SU-DHL-6 (cell line): ENCODE data around the gene RBMS3.

ENCODE experiments used
- H2AFZ ChIP-seq: fragments of 200-600 bp; sonication (generic); 2 replicates; pipeline ENCODE4 v1.6.1; 2014; ENCODE audit warnings: low read depth, mild to moderate bottlenecking, moderate library complexity, mixed read lengths, antibody characterized with exemption, low read length; ENCODE audit not compliant: severe bottlenecking
- H3F3A ChIP-seq: fragments of 200-600 bp; shearing (Covaris generic); 2 replicates; pipeline ENCODE4 v1.6.0; 2016; ENCODE audit warnings: antibody characterized with exemption, mild to moderate bottlenecking; ENCODE audit not compliant: insufficient read depth
- H3K27ac ChIP-seq: fragments of 200-600 bp; sonication (generic); 2 replicates; pipeline ENCODE4 v1.5.1; 2016; ENCODE audit warnings: low read depth, mild to moderate bottlenecking, low read length, moderate library complexity, mixed read lengths
- H3K27me3 ChIP-seq: fragments of 200-600 bp; sonication (generic), shearing (Covaris generic); 2 replicates; pipeline ENCODE4 v1.6.0; 2014; ENCODE audit warnings: mild to moderate bottlenecking, low read length
- H3K36me3 ChIP-seq: fragments of 200-600 bp; sonication (generic); 2 replicates; pipeline ENCODE4 v1.6.1; 2014; ENCODE audit warnings: mild to moderate bottlenecking, low read length, mixed read lengths
- H3K4me2 ChIP-seq: fragments of 300-600, 200-600 bp; shearing (Covaris generic), sonication (generic); 2 replicates; pipeline ENCODE4 v1.6.0; 2014; ENCODE audit warnings: low read length, low read depth, mild to moderate bottlenecking; ENCODE audit not compliant: poor library complexity, severe bottlenecking
- H3K4me3 ChIP-seq: fragments of 200-600 bp; sonication (generic); 2 replicates; pipeline ENCODE4 v1.5.1; 2014; ENCODE audit warnings: antibody characterized with exemption, low read length, mild to moderate bottlenecking, mixed read lengths; ENCODE audit not compliant: insufficient read depth, poor library complexity, severe bottlenecking
- H3K79me2 ChIP-seq: fragments of 200-600 bp; sonication (generic); 2 replicates; pipeline ENCODE4 v1.6.1; 2014; ENCODE audit warnings: mild to moderate bottlenecking, low read length, moderate library complexity; ENCODE audit not compliant: insufficient read depth
- H3K9ac ChIP-seq: fragments of 200-600 bp; sonication (generic); 2 replicates; pipeline ENCODE4 v1.7.0; 2014; ENCODE audit warnings: mild to moderate bottlenecking, low read length
- H3K9me2 ChIP-seq: fragments of 200-600 bp; sonication (generic); replicated peaks from 2 replicates; pipeline ENCODE4 v1.6.1; 2014; ENCODE audit warnings: low read length; ENCODE audit not compliant: insufficient read depth
- H3K9me3 ChIP-seq: fragments of 200-600 bp; sonication (generic); 2 replicates; pipeline ENCODE4 v1.6.1; 2014; ENCODE audit warnings: low read length, mixed read lengths; ENCODE audit not compliant: insufficient read depth
- H4K20me1 ChIP-seq: fragments of 200-600 bp; sonication (generic); 2 replicates; pipeline ENCODE4 v1.6.1; 2014; ENCODE audit warnings: low read depth, mild to moderate bottlenecking, antibody characterized with exemption, low read length, moderate library complexity, mixed read lengths
- CTCF ChIP-seq: fragments of 200-600 bp; sonication (generic); IDR thresholded peaks from one replicate; pipeline ENCODE4 v1.5.1; 2017; ENCODE audit warnings: antibody characterized with exemption, mild to moderate bottlenecking, low read length, moderate library complexity; ENCODE audit not compliant: insufficient read depth, poor library complexity, severe bottlenecking
- EZH2phosphoT487 ChIP-seq: fragments of 200-600 bp; sonication (generic), shearing (Covaris generic); conservative IDR thresholded peaks from 2 replicates; pipeline ENCODE4 v1.6.1; 2018; ENCODE audit warnings: mild to moderate bottlenecking, antibody characterized with exemption, low read length, moderate library complexity, mixed read lengths

RBMS3 gene

GRCh38 chr3:29922992-29923746 lies 642.3 kb downstream of the RBMS3 start:
- no peak for TF ChIP-seq EZH2phosphoT487
- Histone ChIP-seq H3K4me3 (no peak overlapping the region), H3K9me2 (no peaks in the 10 kb centered on the region), H4K20me1 (no peaks in the 10 kb centered on the region), H3K79me2 (no peaks in the 10 kb centered on the region), H3K36me3 (no peaks in the 10 kb centered on the region), H3K27ac (no peak overlapping the region), H3K9ac (no peak overlapping the region), H3F3A (no peaks in the 10 kb centered on the region), H3K27me3 (no peaks in the 10 kb centered on the region), H3K4me2 (no peak overlapping the region), H3K9me3 (no peaks in the 10 kb centered on the region), H2AFZ (no peak overlapping the region)

- H3K9ac ChIP-seq = no peak overlapping the region
- no peak for TF ChIP-seq EZH2phosphoT487
- no peak for TF ChIP-seq CTCF
- H3K9me3 ChIP-seq = no peaks in the 10 kb centered on the region
These were observed 644.1 kb downstream of the RBMS3 start for GRCh38 chr3:29924783-29925561.

DNA sequence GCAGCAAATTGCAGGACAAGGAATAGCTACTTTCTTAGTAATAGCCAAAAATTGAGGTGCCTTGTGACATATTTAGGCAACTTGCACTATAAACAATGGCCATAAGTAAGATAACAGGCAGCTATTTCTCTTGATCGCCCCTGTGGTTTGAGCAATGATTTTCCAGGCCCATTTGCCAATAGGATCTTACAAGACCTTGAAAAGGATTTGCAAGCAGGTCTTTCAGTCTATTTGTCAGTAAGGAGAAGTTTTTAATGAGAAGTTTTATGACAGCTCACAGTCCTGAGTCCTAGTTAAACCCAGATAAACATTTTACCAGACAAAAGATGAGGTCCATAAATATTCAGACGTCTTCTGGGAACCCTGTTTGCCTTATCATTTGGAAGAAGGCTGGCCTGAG lies 645.5 kb downstream of the RBMS3 start:
- H3K4me2 ChIP-seq = no peak overlapping the region
- H3K9me3 ChIP-seq = no peaks in the 10 kb centered on the region
- no peak overlapping the region for H3K27ac ChIP-seq
- no peak overlapping the region for H3K4me3 ChIP-seq
- H2AFZ ChIP-seq = no peak overlapping the region
- H3K27me3 ChIP-seq = no peaks in the 10 kb centered on the region
- no peaks in the 10 kb centered on the region for H3F3A ChIP-seq
- no peaks in the 10 kb centered on the region for H4K20me1 ChIP-seq
- TF ChIP-seq CTCF (no peak), EZH2phosphoT487 (no peak)
- no peaks in the 10 kb centered on the region for H3K9me2 ChIP-seq
- H3K36me3 ChIP-seq = no peaks in the 10 kb centered on the region
- H3K79me2 ChIP-seq = no peaks in the 10 kb centered on the region
- no peak overlapping the region for H3K9ac ChIP-seq

More at GRCh38 chr3:29924783-29925561, 644.1 kb downstream of the RBMS3 start:
- no peak overlapping the region for H3K4me2 ChIP-seq
- no peak overlapping the region for H2AFZ ChIP-seq
- H3K4me3 ChIP-seq = no peak overlapping the region
- no peaks in the 10 kb centered on the region for H3K27me3 ChIP-seq
- H3K79me2 ChIP-seq = no peaks in the 10 kb centered on the region
- H3K36me3 ChIP-seq = no peaks in the 10 kb centered on the region
- H3F3A ChIP-seq = no peaks in the 10 kb centered on the region
- H3K9me2 ChIP-seq = no peaks in the 10 kb centered on the region
- no peaks in the 10 kb centered on the region for H4K20me1 ChIP-seq
- no peak overlapping the region for H3K27ac ChIP-seq

DNA sequence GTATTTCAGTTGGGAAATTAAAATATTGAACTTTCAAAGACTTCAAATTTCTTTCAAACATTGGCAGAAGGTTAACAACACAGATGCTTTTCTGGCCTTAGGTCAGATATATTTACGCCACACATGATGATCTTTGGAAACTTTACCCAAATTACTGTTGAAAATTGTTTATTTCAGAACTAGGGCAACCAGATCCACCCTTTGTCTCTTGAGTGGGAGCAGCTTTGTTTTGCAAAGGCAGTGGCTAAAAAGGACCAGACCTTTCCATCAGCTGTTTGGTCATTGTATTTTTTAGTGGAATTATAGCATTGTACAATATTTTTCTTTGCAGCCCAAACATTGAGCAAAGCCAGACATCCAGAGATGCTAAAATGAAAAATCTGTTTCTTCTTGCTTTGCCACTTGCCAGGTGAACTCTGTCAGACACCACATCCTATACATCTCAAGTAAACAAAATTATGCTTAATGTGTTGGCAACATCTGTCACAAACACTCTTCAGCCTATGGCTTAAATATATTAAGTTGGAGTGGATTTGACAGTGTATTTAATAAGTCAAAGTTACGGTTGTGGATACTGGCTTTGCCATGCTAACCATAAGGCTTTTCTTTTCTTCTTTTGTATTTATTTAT lies 651.9 kb downstream of the RBMS3 start:
- no peak overlapping the region for H2AFZ ChIP-seq
- H3K27ac ChIP-seq = no peak overlapping the region
- no peaks in the 10 kb centered on the region for H3K27me3 ChIP-seq
- TF ChIP-seq EZH2phosphoT487 (no peak), CTCF (no peak)
- H3K9ac ChIP-seq = no peak overlapping the region
- no peaks in the 10 kb centered on the region for H3K36me3 ChIP-seq
- no peaks in the 10 kb centered on the region for H3K9me2 ChIP-seq
- no peaks in the 10 kb centered on the region for H3K79me2 ChIP-seq
- no peaks in the 10 kb centered on the region for H4K20me1 ChIP-seq
- no peak overlapping the region for H3K4me2 ChIP-seq
- H3F3A ChIP-seq = no peaks in the 10 kb centered on the region
- H3K4me3 ChIP-seq = no peak overlapping the region
- H3K9me3 ChIP-seq = no peaks in the 10 kb centered on the region
